Measurements from ENCODE around the gene MAP3K5. TPM values are rescaled to one million over a fixed set of nuclear protein-coding genes. Genes with fewer than 3 reads are reported as not detected.

Gene MAP3K5
- polyA plus RNA-seq, 1 experiment = 2.5 TPM

DNA sequence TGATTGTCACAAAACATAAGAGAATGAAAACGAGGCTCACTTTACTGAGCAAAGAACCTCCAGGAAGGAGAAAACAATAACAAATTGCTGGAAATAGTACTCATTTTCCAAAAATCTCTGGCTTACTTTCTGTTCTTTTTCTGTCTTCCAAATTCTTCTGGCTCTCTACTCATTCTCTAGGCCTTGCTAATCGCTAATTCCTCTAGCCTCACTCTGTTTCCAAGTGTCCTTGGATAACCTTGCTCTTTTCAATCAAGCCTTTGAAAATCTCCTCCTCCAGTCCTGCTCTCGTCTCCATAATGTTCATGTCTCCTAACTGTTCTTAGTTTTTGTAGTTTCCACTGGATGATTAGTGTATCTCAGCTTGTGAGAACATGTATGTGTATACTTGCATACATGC lies 145.9 kb downstream of the MAP3K5 start:
- no peaks in the 10 kb centered on the region for H3K27me3 ChIP-seq (ENCODE audit: control insufficient read depth, insufficient read depth, low read length)
- no peak for DNase-seq (ENCODE audit: low read depth)
- CTCF ChIA-PET = interaction anchor here (0.6 to 10.4 kb wide), 6 partner anchors 13 to 1552 kb away, joined by 3 to 235 read pairs (median 5); partner anchors contain the start of gene MAP3K5
- no peak overlapping the region for H3K4me3 ChIP-seq (ENCODE audit: low read depth, low read length)
- no peaks in the 10 kb centered on the region for H3K36me3 ChIP-seq (ENCODE audit: control insufficient read depth, insufficient read depth, low read length)
- POLR2A ChIA-PET = no interaction called here
- TF ChIP-seq CTCF (IDR thresholded peaks at IDR 0.05; ENCODE audit: insufficient read depth, low read depth, low read length) = no peak

DNA sequence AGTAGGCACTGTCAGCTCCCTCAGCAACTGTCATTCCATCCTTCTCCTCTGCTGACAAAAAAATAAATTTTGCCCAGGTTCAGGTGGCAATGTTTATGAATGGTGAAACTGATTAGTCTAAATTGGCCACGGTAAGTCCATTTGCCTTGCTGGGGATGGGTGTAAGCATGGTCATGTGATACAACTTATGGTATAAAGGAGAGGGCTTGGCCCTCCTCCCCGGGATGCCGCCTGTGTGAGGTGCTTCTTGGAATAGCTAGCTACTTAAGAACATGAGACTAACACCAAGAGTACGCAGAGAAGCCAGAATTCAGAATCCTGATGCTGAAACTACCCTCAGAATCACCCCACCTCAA lies 147.7 kb downstream of the MAP3K5 start:
- Histone ChIP-seq H3K4me3 (ENCODE audit: low read depth, low read length) (no peak overlapping the region), H3K27me3 (ENCODE audit: control insufficient read depth, insufficient read depth, low read length) (no peaks in the 10 kb centered on the region), H3K36me3 (ENCODE audit: control insufficient read depth, insufficient read depth, low read length) (no peaks in the 10 kb centered on the region)
- POLR2A ChIA-PET = no interaction called here
- CTCF ChIA-PET = interaction anchor here (0.6 to 10.4 kb wide), 40 partner anchors 8 to 369 kb away, joined by 3 to 235 read pairs (median 5); partner anchors contain the start of genes MAP3K5 and SLC35D3
- DNase-seq (ENCODE audit: low read depth) = no peak
- no peak for TF ChIP-seq CTCF (IDR thresholded peaks at IDR 0.05; ENCODE audit: insufficient read depth, low read depth, low read length)

- Histone ChIP-seq H3K27me3 (ENCODE audit: control insufficient read depth, insufficient read depth, low read length) (no peaks in the 10 kb centered on the region), H3K4me3 (ENCODE audit: low read depth, low read length) (no peak overlapping the region), H3K36me3 (ENCODE audit: control insufficient read depth, insufficient read depth, low read length) (no peaks in the 10 kb centered on the region)
- TF ChIP-seq CTCF (IDR thresholded peaks at IDR 0.05; ENCODE audit: insufficient read depth, low read depth, low read length) = peak; percentile 93
- ChIA-PET CTCF (interaction anchor here (0.6 to 10.4 kb wide), 46 partner anchors 9 to 370 kb away, joined by 3 to 235 read pairs (median 5); partner anchors contain the start of genes MAP3K5 and SLC35D3), POLR2A (no interaction called here)
- peak; percentile 44 for DNase-seq (ENCODE audit: low read depth)
Measured at GRCh38 chr6:136643850-136644596, 148.3 kb downstream of the MAP3K5 start.

DNA sequence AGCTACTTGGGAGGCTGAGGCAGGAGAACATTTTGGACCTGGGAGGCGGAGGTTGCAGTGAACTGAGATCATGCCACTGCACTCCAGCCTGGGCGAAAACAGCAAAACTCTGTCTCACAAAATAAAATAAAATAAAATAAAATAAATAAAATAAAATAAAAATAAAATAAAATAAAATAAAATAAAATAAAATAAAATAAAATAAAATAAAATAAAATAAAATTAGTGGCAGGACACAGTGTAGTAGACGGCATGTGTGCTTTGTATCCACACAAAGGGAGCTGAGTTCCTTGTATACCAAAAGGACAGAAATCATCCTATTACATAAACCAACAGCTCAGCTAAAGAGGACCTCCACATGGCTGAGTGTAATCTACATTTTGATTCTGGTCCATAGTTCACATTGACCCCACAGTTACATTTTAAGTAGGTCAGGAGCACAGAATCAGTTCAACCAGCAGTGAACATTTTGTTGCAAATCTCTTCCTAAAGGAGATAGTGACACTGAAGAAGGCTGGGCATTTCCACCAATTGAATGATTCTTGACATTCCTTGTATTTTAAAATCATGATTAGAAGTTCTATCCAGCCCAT lies 150.3 kb downstream of the MAP3K5 start:
- ChIA-PET POLR2A (no interaction called here), CTCF (interaction anchor here (0.6 to 10.4 kb wide), 7 partner anchors 12 to 147 kb away, joined by 3 to 235 read pairs (median 3); partner anchors contain the start of gene MAP3K5)
- Histone ChIP-seq H3K36me3 (ENCODE audit: control insufficient read depth, insufficient read depth, low read length) (no peaks in the 10 kb centered on the region), H3K4me3 (ENCODE audit: low read depth, low read length) (no peak overlapping the region), H3K27me3 (ENCODE audit: control insufficient read depth, insufficient read depth, low read length) (no peaks in the 10 kb centered on the region)
- no peak for TF ChIP-seq CTCF (IDR thresholded peaks at IDR 0.05; ENCODE audit: insufficient read depth, low read depth, low read length)
- DNase-seq (ENCODE audit: low read depth) = no peak

DNA sequence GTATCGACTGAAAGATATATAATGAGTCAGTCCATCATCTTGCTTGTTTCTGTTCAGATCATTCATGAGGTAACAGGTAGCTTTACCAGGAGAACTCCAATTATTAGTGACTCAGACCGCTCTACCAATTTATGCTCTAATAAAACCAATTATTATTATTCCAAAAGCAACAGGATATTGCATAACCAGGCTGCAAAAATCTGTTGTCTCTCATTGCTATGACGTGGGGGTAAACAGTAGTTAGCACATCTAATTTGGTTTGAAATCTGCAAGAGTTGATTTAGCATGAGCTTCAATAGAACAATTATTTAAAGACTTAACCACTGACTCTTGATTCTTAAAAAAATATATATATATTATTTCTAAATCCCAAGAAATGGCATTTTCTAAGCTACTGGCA lies 151.1 kb downstream of the MAP3K5 start:
- no peak overlapping the region for H3K4me3 ChIP-seq (ENCODE audit: low read depth, low read length)
- H3K27me3 ChIP-seq (ENCODE audit: control insufficient read depth, insufficient read depth, low read length) = no peaks in the 10 kb centered on the region
- ChIA-PET POLR2A (no interaction called here), CTCF (interaction anchor here (0.6 to 10.4 kb wide), 10 partner anchors 11 to 1087 kb away, joined by 3 to 235 read pairs (median 4); partner anchors contain the start of gene MAP3K5)
- H3K36me3 ChIP-seq (ENCODE audit: control insufficient read depth, insufficient read depth, low read length) = peaks cover 3% of the 10 kb centered on the region; the same call in 1 of the 2 replicates
- TF ChIP-seq CTCF (IDR thresholded peaks at IDR 0.05; ENCODE audit: insufficient read depth, low read depth, low read length) = no peak
- no peak for DNase-seq (ENCODE audit: low read depth)
